Brain microvascular endothelial cell (primary cell): ENCODE data around the gene SUN2.

ENCODE experiments used
- DNase-seq: peaks from one replicate; pipeline ENCODE4 v3.0.0-alpha.2; 2020
- H3K27ac ChIP-seq: fragments of 250-450 bp; sonication (Bioruptor Pico); 2 replicates; pipeline ENCODE4 v1.5.1; 2020; ENCODE audit warnings: mild to moderate bottlenecking, moderate library complexity
- H3K27me3 ChIP-seq: fragments of 250-450 bp; sonication (Bioruptor Pico); replicated peaks from 2 replicates; pipeline ENCODE4 v1.5.1; 2020; ENCODE audit warnings: mild to moderate bottlenecking
- H3K36me3 ChIP-seq: fragments of 250-450 bp; sonication (Bioruptor Pico); replicated peaks from 2 replicates; pipeline ENCODE4 v1.5.1; 2020; ENCODE audit warnings: mild to moderate bottlenecking
- H3K4me3 ChIP-seq: 2 replicates; pipeline ENCODE4 v1.5.1; 2011; ENCODE audit warnings: low read depth, mild to moderate bottlenecking, control low read depth, low read length, moderate library complexity
- CTCF ChIP-seq: IDR thresholded peaks from 2 replicates; pipeline ENCODE4 v1.5.1; 2011; ENCODE audit warnings: low read depth, mild to moderate bottlenecking, moderate library complexity, low read length, control low read depth, inconsistent platforms; ENCODE audit errors: missing control alignments
- in situ Hi-C: cut with HindIII; loops from 2 replicates; pipeline ENCODE4 v1.10.0; 2017; ENCODE audit warnings: low sequenced_read_pairs, low pct_ligation_motif_present

Gene SUN2

DNA sequence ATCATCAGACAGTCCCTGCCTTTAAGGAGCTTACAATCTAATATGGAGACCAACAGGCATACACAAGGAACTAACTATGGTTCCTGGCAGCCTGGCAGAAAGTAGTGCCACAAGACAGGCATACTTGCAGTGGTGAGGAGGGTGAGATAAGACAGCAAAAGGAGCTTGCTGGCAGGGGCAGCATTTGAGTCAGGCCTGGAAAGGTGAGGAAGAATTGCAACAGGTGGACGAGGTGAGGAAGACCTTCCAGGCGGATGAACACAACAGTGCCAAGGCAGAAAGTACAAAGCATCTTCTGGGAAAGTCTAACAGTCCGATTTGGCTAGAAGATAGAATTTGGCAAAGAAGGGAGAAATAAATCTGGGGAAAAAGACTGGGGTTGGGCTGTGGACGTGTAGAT, 33.8 kb upstream of the SUN2 start:
- no peaks in the 10 kb centered on the region for H3K27me3 ChIP-seq
- peaks cover 3% of the 10 kb centered on the region for H3K36me3 ChIP-seq
- H3K4me3 ChIP-seq = no peak overlapping the region
- no peak for DNase-seq
- H3K27ac ChIP-seq = no peak overlapping the region
- in situ Hi-C loops = no loop called here
- TF ChIP-seq CTCF = no peak

- Histone ChIP-seq H3K27ac (peak overlapping the region; percentile 48), H3K4me3 (no peak overlapping the region), H3K36me3 (peaks cover 3% of the 10 kb centered on the region), H3K27me3 (no peaks in the 10 kb centered on the region)
- DNase-seq = no peak
- in situ Hi-C loops = no loop called here
- TF ChIP-seq CTCF = no peak
Observed at GRCh38 chr22:38788846-38789245, 33.0 kb upstream of the SUN2 start.

DNA sequence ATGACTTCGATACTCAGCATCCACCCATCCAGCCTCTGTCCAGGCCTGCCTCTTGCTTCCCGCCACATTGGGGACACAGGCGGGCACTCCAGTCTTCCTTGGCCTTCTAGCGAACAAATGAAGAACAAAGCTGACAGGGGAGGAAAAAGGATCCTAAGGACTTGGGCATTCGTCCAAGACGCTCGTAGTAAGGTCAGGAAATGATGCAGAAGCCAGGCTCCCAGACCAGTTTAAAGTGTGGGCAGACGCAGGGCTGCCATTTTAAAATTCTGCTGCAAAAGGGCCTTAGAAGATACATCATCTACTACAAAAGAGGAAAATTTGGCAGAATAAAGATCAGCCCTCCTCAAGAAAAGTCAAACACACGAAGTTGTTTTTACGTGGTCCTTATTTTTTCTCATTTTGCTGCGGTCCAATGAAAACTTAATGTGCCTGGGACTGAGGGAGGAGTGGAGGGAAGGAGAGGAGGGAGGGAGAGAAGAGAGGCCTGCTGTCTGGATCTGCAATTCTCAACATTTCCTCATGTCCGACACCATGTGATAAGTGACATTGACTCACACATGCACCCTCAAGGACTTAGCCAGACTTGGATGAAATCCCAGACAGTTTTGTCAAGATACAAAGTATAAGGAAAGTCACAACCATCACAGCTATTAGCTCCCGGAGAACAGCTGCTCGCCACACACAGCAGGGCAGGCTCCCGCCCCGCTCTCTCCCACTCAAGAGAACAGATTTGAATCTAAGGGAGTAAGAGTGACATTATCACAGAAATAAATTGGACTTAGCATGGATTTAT, 32.4 kb upstream of the SUN2 start:
- H3K27ac ChIP-seq = peak overlapping the region; percentile 48
- H3K4me3 ChIP-seq = no peak overlapping the region
- H3K36me3 ChIP-seq = peaks cover 3% of the 10 kb centered on the region
- no peaks in the 10 kb centered on the region for H3K27me3 ChIP-seq
- no peak for TF ChIP-seq CTCF
- peak; percentile 83 for DNase-seq
- in situ Hi-C loops = no loop called here

- Histone ChIP-seq H3K4me3 (no peak overlapping the region), H3K36me3 (peaks cover 3% of the 10 kb centered on the region), H3K27me3 (no peaks in the 10 kb centered on the region), H3K27ac (no peak overlapping the region)
- in situ Hi-C loops = no loop called here
- no peak for TF ChIP-seq CTCF
- no peak for DNase-seq
Observed at GRCh38 chr22:38786631-38787030, 30.8 kb upstream of the SUN2 start.

GRCh38 chr22:38784856-38785255, 29.1 kb upstream of the SUN2 start:
- H3K36me3 ChIP-seq = no peaks in the 10 kb centered on the region
- DNase-seq = no peak
- no peak overlapping the region for H3K4me3 ChIP-seq
- no peaks in the 10 kb centered on the region for H3K27me3 ChIP-seq
- no peak overlapping the region for H3K27ac ChIP-seq
- no peak for TF ChIP-seq CTCF
- in situ Hi-C loops = no loop called here

DNA sequence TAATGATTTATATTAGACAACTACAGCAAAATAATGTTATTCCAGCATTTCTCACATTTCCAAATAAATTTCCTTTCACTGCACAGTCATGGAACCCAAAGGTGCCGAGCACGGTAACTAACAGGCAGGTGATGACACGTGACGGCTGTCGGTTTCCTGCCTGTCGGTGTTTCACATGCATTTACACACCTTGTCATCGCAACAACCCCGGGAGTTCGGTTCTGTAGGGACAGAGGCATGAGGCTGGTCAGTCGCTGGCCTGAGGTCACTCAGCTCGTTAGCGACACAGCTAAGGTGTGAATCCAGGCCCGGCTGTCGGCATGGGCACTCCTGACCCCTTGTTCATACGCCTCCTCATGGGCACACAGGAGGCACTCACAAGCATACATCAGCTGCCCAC, 28.2 kb upstream of the SUN2 start:
- Histone ChIP-seq H3K27ac (no peak overlapping the region), H3K36me3 (no peaks in the 10 kb centered on the region), H3K27me3 (no peaks in the 10 kb centered on the region), H3K4me3 (no peak overlapping the region)
- no peak for TF ChIP-seq CTCF
- DNase-seq = no peak
- in situ Hi-C loops = no loop called here
